ENCODE data around the gene MAPKAP1.

MAPKAP1 gene

GRCh38 chr9:125404733-125405132, 302.3 kb downstream of the MAPKAP1 start:
- TF ChIP-seq FOXP2 (optimal IDR thresholded peaks at IDR 0.05; ENCODE audit: borderline replicate concordance, extremely low read depth, extremely low read length, insufficient read depth) (no peak), TAF1 (IDR thresholded peaks at IDR 0.05; ENCODE audit: borderline replicate concordance, insufficient read depth, low read length) (no peak), SIN3A (IDR thresholded peaks at IDR 0.05; ENCODE audit: borderline replicate concordance, insufficient read depth, low read length) (no peak), POLR2AphosphoS5 (IDR thresholded peaks at IDR 0.05; ENCODE audit: low read depth, low read length) (no peak)
- TF ChIP-seq, protein P1, sequence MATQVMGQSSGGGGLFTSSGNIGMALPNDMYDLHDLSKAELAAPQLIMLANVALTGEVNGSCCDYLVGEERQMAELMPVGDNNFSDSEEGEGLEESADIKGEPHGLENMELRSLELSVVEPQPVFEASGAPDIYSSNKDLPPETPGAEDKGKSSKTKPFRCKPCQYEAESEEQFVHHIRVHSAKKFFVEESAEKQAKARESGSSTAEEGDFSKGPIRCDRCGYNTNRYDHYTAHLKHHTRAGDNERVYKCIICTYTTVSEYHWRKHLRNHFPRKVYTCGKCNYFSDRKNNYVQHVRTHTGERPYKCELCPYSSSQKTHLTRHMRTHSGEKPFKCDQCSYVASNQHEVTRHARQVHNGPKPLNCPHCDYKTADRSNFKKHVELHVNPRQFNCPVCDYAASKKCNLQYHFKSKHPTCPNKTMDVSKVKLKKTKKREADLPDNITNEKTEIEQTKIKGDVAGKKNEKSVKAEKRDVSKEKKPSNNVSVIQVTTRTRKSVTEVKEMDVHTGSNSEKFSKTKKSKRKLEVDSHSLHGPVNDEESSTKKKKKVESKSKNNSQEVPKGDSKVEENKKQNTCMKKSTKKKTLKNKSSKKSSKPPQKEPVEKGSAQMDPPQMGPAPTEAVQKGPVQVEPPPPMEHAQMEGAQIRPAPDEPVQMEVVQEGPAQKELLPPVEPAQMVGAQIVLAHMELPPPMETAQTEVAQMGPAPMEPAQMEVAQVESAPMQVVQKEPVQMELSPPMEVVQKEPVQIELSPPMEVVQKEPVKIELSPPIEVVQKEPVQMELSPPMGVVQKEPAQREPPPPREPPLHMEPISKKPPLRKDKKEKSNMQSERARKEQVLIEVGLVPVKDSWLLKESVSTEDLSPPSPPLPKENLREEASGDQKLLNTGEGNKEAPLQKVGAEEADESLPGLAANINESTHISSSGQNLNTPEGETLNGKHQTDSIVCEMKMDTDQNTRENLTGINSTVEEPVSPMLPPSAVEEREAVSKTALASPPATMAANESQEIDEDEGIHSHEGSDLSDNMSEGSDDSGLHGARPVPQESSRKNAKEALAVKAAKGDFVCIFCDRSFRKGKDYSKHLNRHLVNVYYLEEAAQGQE (IDR thresholded peaks at IDR 0.05; ENCODE audit: insufficient read depth in 1 of 2, low read depth in 2 of 2, low read length in 2 of 2), result no peak

DNA sequence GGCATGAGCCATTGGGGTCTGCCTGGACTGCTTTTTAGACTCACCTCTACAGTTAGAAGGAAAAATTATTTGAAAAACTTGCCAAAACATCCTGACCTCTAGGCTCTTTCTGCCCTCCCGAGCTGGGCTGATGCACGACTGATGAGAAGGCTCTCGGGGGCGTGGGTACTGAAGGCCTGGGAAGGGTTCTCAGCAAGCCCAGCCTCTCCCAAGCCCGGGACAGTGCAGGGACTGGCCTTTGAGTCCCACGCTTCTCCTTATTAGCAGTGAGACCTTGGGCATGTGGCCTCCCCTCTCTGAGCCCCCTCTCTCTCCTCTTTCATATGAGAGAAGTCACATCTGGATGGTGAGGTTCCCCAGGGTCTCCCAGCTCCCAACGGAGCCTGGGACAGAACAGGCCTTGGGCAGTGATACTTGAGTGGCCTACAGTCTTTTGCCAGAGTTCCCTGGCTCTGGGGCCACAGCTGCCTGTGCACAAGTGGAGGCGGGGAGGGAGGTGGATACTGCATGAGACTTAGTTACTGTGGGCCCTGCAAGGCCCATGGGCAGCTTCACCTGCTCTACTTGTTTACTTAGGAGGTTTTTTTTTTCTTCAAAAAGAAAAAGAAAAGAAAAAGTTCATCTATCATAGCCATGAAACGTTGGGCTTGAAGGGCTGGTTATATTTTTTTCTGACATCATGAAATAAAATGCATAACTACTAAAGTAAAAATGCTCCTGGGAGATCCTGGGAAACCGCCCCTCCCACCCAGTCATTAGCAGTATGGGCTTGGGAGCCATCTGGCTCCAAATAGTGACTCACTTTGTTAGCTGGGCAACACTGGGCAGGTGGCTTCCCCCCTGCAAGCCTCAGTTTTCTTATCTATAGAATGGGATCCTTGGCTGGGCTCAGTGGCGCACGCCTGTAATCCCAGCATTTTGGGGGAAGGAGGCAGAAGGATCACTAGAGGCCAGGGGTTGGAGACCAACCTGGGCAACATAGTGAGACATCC, 306.0 kb downstream of the MAPKAP1 start:
- TF ChIP-seq SIN3A (IDR thresholded peaks at IDR 0.05; ENCODE audit: borderline replicate concordance, insufficient read depth, low read length) (no peak), FOXP2 (optimal IDR thresholded peaks at IDR 0.05; ENCODE audit: borderline replicate concordance, extremely low read depth, extremely low read length, insufficient read depth) (no peak), POLR2AphosphoS5 (IDR thresholded peaks at IDR 0.05; ENCODE audit: low read depth, low read length) (no peak), TAF1 (IDR thresholded peaks at IDR 0.05; ENCODE audit: borderline replicate concordance, insufficient read depth, low read length) (no peak)
- TF ChIP-seq, protein P1 (IDR thresholded peaks at IDR 0.05; ENCODE audit: insufficient read depth in 1 of 2, low read depth in 2 of 2, low read length in 2 of 2), result no peak

DNA sequence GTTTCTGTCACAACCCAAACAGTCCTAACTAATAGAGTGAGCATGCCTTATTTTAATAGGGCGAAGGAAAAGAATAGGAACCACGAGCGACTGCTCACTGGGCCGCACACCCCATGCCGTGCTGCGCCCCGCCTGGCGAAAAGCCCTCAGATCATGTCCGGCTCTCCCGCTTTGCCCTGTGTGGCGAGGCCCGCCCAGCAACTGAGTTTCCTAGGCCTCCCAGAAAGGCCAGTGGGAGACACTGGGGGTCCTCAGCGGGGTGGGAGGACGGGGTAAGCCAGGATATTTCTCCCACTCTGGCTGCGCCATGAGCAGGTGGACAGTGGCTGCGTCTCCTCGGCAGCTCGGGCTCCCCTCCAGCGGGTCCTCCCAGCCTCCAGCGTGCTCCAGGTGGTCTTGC, 307.3 kb downstream of the MAPKAP1 start:
- no peak for TF ChIP-seq TAF1 (IDR thresholded peaks at IDR 0.05; ENCODE audit: borderline replicate concordance, insufficient read depth, low read length)
- TF ChIP-seq, protein P1 (IDR thresholded peaks at IDR 0.05; ENCODE audit: insufficient read depth in 1 of 2, low read depth in 2 of 2, low read length in 2 of 2), result no peak
- no peak for TF ChIP-seq FOXP2 (optimal IDR thresholded peaks at IDR 0.05; ENCODE audit: borderline replicate concordance, extremely low read depth, extremely low read length, insufficient read depth)
- TF ChIP-seq SIN3A (IDR thresholded peaks at IDR 0.05; ENCODE audit: borderline replicate concordance, insufficient read depth, low read length), result no peak
- no peak for TF ChIP-seq POLR2AphosphoS5 (IDR thresholded peaks at IDR 0.05; ENCODE audit: low read depth, low read length)

GRCh38 chr9:125399165-125399564, 307.8 kb downstream of the MAPKAP1 start:
- TF ChIP-seq, protein P1 (IDR thresholded peaks at IDR 0.05; ENCODE audit: insufficient read depth in 1 of 2, low read depth in 2 of 2, low read length in 2 of 2), result no peak
- TF ChIP-seq POLR2AphosphoS5 (IDR thresholded peaks at IDR 0.05; ENCODE audit: low read depth, low read length) (no peak), SIN3A (IDR thresholded peaks at IDR 0.05; ENCODE audit: borderline replicate concordance, insufficient read depth, low read length) (no peak), TAF1 (IDR thresholded peaks at IDR 0.05; ENCODE audit: borderline replicate concordance, insufficient read depth, low read length) (no peak)
